Measurements from ENCODE around the gene HDAC9. TPM values are rescaled to one million over a fixed set of nuclear protein-coding genes. Genes with fewer than 3 reads are reported as not detected.

HDAC9 gene
- total and polyA plus RNA-seq, 4 donors, result 2.2 to 41.0 (median 4.1) TPM

GRCh38 chr7:18530224-18531179 lies 35.0 kb downstream of the HDAC9 start:
- Histone ChIP-seq H3K9ac (ENCODE audit: insufficient read depth in 1 of 2, low read length in 2 of 2) (no peak overlapping the region), H3K36me3 (ENCODE audit: control insufficient read depth in 4 of 4, insufficient read depth in 4 of 4, low read length in 4 of 4) (no peaks in the 10 kb centered on the region), H3K9me3 (ENCODE audit: control insufficient read depth in 4 of 4, insufficient read depth in 3 of 4, low read length in 3 of 4) (no peaks in the 10 kb centered on the region), H3K27ac (ENCODE audit: low read depth in 1 of 2, low read length in 1 of 2) (no peak overlapping the region), H3K4me3 (no peak overlapping the region), H3K27me3 (ENCODE audit: control insufficient read depth in 3 of 3, insufficient read depth in 3 of 3, low read length in 2 of 3) (no peaks in the 10 kb centered on the region), H3K4me1 (ENCODE audit: control insufficient read depth in 5 of 5, insufficient read depth in 5 of 5, low read length in 5 of 5) (peaks cover 0 to 7% (median 0%) of the 10 kb centered on the region in 5 donors)
- 88 to 92% methylated on average over 5 of the region's 5 CpGs for WGBS, 2 donors
- ATAC-seq (ENCODE audit: insufficient read depth, low FRiP score) (no peak), DNase-seq (no peak)
- TF ChIP-seq CTCF (IDR thresholded peaks at IDR 0.05; ENCODE audit: control extremely low read depth, extremely low read depth), result no peak

DNA sequence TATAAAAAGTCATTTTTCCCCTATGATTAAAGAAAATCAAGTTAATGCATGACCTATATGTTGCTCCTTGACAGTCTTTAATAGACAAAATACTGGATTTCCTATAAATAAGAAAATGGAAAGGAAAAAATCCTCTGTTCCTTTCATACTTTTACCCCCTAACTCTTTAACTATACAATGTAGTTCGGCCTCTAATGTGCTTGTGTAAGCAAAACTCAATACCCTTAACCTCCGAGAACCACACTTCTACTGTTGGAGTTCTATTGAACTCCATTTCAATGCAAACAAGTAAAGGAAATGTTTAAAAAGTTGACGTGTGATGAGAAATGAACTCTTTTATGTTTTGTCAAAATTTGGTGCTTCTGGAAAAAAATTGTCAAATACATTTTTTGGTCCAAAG lies 36.0 kb downstream of the HDAC9 start:
- WGBS, 2 donors, result 78 to 80% methylated on average over 3 of the region's 3 CpGs
- Histone ChIP-seq H3K4me1 (ENCODE audit: control insufficient read depth in 5 of 5, insufficient read depth in 5 of 5, low read length in 5 of 5) (peaks cover 0 to 4% (median 0%) of the 10 kb centered on the region in 5 donors), H3K9me3 (ENCODE audit: control insufficient read depth in 4 of 4, insufficient read depth in 3 of 4, low read length in 3 of 4) (no peaks in the 10 kb centered on the region), H3K27me3 (ENCODE audit: control insufficient read depth in 3 of 3, insufficient read depth in 3 of 3, low read length in 2 of 3) (no peaks in the 10 kb centered on the region), H3K27ac (ENCODE audit: low read depth in 1 of 2, low read length in 1 of 2) (no peak overlapping the region), H3K9ac (ENCODE audit: insufficient read depth in 1 of 2, low read length in 2 of 2) (no peak overlapping the region), H3K36me3 (ENCODE audit: control insufficient read depth in 4 of 4, insufficient read depth in 4 of 4, low read length in 4 of 4) (no peaks in the 10 kb centered on the region), H3K4me3 (no peak overlapping the region)
- ATAC-seq (ENCODE audit: insufficient read depth, low FRiP score), result no peak
- no peak for TF ChIP-seq CTCF (IDR thresholded peaks at IDR 0.05; ENCODE audit: control extremely low read depth, extremely low read depth)
- DNase-seq, result no peak

DNA sequence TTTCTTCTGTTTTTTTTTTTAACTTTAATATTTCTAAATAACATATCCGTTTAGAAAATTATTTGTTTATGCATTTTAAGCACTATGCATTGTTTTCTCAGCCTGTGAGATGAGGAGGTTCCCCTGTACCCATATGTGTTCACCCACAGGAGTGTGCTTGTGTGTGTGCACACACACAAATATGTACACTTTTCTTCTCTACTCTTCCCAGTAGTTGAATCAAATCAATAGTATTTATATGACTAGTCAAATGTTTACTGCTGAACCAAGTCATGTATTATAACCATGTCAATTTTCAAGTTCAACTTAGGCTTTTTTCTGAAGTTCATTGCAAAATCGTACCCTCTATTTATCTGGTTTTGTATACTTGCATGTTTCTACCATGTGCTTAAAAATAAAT lies 37.3 kb downstream of the HDAC9 start:
- WGBS, 2 donors, result 71 to 79% methylated on average over 2 of the region's 2 CpGs

More for the DNA sequence above, 37.3 kb downstream of the HDAC9 start:
- no peak for DNase-seq
- no peak overlapping the region for H3K27ac ChIP-seq (ENCODE audit: low read depth in 1 of 2, low read length in 1 of 2)
- TF ChIP-seq CTCF (IDR thresholded peaks at IDR 0.05; ENCODE audit: control extremely low read depth, extremely low read depth), result no peak
- no peaks in the 10 kb centered on the region for H3K9me3 ChIP-seq (ENCODE audit: control insufficient read depth in 4 of 4, insufficient read depth in 3 of 4, low read length in 3 of 4)
- ATAC-seq (ENCODE audit: insufficient read depth, low FRiP score), result no peak
- H3K4me3 ChIP-seq, result no peak overlapping the region
- H3K36me3 ChIP-seq (ENCODE audit: control insufficient read depth in 4 of 4, insufficient read depth in 4 of 4, low read length in 4 of 4), result no peaks in the 10 kb centered on the region
- H3K9ac ChIP-seq (ENCODE audit: insufficient read depth in 1 of 2, low read length in 2 of 2), result no peak overlapping the region
- H3K27me3 ChIP-seq (ENCODE audit: control insufficient read depth in 3 of 3, insufficient read depth in 3 of 3, low read length in 2 of 3), result no peaks in the 10 kb centered on the region
- peaks cover 0 to 8% (median 0%) of the 10 kb centered on the region in 5 donors for H3K4me1 ChIP-seq (ENCODE audit: control insufficient read depth in 5 of 5, insufficient read depth in 5 of 5, low read length in 5 of 5)
